Activated CD8-positive, alpha-beta memory T cell treated with anti-CD3 and anti-CD28 coated beads, Interleukin-2, amount 50 U/mL, for 48 hours (primary cell): ENCODE results near the gene SKP1.
A peak's percentile ranks its signal among the peaks of the same experiment; 100 is the strongest.

ENCODE experiments used
- DNase-seq: peaks from one replicate; pipeline ENCODE4 v3.0.0-alpha.2; 2020

The SKP1 gene

GRCh38 chr5:134111741-134112647, 64.8 kb downstream of the SKP1 start:
- no peak for DNase-seq

GRCh38 chr5:134110382-134110781, 66.4 kb downstream of the SKP1 start:
- no peak for DNase-seq

DNA sequence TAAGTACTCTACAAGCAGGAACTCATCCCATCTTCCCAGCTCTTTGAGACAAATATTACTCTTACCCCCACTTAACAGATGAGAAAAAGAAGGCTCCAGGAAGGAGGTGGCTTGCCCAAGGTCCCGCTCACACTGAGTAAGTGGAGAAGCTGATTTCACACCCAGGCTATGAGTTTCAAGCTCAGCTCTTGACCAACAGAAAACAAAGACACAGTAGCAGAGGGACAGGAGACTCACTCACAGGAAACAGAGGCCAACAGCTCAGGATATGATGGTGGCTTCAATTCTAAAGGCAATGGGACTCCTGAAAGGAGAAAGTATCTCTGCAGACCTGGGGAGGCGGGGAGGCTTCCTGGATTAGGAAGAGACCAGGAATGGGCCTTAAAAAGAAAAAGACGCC, 69.0 kb downstream of the SKP1 start:
- DNase-seq = no peak

- no peak for DNase-seq
Observed at GRCh38 chr5:134106991-134107701, 69.6 kb downstream of the SKP1 start.

DNA sequence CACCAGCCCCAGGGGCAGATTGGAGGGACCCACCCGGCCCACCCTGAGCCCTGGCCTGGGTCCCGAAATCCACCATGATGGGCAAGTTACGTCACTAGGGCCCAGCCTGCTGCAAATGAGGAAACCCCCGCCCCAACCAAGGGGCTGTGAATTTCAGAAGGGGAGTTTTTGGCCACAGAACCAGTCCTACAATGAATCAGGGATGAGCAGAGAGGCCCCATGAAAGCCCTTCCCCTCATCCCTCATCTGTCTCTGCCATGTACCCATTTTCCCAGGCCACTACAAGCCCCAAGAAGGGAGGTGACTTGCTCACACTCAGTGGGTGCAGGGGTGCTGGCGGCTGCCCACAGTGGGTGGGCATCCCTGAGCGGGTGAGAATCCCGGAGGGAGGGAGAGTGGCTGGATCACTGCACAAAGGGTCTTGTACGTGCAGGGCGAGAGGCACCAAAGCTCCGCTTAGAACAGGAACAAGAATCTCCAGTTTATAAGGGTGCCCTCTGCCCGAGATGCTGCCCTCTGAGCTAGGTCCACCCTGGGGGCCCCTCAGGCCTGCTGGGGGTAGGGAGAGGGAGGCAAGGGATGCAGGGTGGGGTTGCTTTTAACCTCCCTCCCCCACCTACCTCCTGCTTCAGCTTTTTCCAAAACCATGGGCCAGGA, 72.6 kb downstream of the SKP1 start:
- DNase-seq = peak; percentile 73

DNA sequence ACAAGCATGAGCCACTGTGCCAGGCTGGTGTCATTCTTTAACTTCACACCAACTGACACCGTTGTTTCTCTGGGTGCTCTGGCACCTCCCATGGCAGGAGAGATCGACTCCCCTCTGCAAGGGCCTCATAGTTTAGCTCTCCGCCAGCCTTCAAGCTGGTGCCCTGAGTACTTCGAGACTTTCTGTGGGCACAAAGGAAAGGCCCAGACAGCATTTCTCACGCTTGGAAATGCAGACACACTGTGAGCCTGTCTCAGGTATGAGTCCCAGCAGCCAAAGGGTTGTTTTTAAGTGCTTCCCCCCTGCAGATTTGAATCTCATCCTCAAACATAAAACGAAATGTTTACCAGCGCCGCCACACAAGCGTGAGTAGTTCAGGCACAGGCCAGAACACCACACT, 73.4 kb downstream of the SKP1 start:
- DNase-seq = no peak

DNA sequence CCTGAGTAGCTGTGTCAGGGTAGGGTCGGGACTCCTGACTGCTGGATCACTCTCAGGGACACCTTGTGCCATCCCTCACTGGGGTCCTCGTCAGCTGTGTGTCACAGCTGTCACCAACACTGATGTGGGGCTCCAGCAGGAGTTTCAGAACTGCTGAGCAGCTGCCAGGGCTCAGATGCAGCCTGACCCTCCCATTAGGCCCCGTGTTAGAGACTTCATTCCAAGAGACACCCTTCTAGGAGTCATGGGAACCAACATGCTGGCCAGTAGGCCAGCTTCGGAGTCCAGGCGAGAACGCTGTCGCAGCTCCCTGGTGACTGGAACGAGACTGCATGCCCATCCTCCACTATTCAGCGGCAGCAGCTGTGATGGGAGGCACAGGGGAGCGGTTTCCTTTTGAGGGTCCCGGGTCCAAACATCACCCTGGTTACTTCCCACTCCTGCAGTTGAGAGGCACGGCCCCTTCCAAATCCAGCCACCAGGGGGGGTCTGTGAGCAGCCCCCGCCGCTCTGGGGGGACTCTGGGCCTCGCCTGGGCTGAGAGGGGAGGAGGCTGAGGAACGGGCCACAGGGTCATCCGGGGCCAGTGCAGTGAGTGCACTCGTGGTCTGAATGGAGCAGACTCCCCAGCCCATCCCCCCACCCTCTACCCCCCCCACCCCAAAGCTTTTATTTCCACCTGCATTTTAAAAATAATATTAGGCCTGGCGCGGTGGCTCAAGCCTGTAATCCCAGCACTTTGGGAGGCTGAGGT, 74.9 kb downstream of the SKP1 start:
- DNase-seq = peak; percentile 96

DNA sequence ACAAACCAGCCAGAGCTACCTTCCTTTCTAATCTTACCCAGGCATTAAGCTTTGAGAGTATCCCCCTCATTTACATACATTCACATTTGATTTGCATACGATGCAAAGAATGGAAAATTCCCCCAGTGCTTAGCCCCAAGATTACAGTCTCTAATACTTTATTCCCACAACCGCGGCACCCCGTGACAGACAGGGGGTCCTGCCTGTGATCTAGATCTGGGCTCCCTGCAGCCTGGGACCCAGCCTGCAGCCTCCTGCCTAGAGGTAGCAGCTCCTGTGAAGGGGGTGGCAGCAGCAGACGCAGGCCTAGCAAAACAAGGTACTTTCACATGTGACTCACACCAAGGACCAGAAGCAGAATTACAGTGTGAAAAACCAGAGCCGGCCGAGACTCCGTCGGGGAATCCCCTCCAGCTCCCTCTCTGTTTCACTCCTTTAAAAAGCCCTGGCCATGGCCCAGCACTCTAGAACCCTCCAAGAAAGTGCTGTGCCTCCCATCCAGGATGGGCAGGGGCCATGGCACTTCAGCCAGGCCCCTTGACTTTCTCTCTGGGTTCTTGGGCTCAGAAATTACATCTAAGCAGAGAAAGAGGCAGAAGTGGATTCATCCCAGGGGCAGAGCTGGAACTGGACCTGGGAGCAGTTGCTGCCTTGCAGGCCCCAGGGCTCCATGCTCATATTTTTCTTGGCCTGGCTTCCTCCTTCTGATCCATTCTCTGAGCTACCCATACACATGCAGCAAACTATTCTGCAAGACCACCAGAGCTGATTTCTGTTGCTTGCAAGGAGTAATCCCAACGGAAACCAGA, 76.3 kb downstream of the SKP1 start:
- peak; percentile 84 for DNase-seq

DNA sequence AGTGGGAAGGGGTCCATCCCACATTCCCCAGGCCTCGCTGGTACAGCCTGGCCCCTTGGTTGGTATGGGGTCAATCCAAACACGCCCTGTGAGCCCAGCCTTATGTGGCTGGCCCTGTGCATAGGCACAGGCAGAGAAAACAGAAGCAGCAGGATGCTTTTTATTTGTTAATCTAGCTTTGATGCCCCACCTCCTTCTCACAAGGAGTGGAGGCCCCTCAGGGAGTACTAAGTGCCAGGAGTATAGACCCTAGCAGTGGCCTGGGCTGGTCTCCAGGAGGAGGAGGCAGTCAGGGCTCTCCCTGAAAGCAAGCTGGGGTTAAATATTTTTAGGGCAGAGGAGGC, 76.8 kb downstream of the SKP1 start:
- DNase-seq = no peak

DNA sequence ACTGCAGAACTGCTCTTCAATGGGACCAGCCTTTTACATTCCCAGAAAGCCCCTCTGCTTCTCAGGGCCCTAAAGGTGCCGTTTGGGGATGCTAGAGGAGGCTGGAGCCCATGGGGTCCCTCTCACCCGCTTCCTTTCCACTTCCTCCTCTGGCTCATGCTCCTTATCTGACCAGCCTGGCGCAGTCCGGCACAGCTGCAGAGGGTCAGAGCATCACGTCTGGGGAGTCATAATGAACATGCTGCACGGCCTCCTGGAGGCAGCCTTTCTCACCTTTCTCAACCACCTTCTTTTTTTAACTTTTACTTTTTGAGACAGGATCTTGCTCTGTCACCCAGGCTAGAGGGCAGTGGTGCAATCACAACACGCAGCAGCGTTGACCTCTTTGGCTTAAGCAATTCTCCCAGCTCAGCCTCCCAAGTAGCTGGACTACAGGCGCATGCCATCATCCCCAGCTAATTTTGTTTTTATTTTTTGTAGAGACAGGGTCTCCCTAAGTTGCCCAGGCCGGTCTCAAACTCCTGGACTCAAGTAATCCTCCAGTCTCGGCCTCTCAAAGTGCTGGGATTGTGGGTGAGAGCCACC, 77.4 kb downstream of the SKP1 start:
- DNase-seq = no peak
